GM21390 (cell line): ENCODE data around the gene INSYN2B.

Source experiments
- ATAC-seq: cut with Tn5 transposase; IDR thresholded peaks from one replicate; pipeline ENCODE4 v1.9.1; 2021; ENCODE audit not compliant: unreplicated experiment

The INSYN2B gene

DNA sequence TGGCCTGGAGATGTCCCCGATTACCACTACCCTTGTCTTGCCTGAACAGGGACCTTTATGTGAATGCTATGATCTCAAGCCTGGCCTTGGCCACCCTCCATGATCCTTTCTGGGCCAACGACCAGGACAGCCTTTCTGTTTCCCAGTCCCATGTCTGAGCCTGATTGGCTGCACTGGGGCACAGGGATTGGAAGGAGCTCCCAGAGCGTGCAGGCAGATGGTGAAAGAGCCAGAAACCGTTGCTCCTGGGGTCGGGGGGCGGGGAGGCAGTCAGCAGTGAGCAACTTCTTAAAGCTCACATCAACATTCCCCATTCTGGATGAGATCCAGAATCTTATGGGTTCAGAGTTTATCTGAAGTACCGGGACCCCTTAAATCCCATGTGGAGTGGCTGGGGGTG lies 84.4 kb downstream of the INSYN2B start:
- ATAC-seq, result no peak

DNA sequence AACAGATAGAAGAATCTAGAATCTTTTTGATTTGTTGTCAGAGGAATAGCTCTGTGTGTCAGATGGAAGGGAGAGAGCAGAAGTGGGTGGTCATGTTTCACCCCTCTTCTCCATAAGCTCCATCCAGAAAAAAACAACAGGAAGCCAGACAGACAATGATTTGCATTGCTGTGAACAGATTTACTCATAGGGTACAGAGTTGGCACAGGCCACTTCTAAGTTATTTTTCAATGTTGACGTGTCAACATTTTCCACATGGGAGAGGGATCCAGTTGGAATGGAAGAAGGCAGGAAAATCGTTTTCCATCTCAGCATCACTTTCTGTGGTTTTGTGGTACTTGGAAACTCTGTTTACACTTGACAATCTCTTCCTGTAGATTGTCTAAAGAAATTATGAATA lies 86.7 kb downstream of the INSYN2B start:
- ATAC-seq, result no peak

DNA sequence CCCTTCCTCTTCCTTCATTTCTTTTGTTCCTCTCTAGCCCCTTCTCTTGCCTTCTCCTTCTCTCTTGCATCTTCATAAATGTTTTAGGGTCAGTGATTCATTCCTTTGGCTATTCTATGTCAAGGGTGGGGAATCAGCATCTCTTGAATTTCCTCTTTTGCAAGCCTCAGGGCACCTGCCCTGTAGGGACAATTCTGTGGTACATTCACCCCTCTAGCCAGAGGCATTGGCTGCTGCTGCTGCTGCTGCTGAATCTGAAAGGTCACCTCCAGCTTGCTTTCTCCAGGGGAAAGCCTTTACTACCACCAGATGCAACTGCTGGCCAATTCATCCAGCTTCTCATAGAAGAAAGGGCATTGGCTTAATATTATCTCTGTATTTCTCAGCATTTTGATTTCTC lies 87.3 kb downstream of the INSYN2B start:
- ATAC-seq, result no peak

DNA sequence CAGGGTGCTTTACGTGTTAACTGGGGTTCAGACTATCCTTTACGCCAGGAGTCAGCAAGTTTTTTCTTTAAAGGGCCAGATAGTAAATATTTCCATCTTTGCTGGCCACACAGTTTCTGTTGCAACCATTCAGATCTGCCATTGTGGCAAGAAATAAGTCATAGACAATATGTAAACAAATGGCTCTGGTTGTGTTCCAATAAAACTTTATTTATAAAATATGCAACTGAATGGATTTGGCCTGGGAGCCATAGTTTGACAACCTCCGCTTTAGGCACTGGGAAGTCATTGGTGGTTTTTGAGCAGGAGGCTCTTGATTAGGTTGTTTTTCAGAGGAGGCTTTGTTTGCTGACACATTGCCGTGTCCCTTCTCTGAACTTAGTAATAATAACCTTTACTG lies 90.7 kb downstream of the INSYN2B start:
- no peak for ATAC-seq

DNA sequence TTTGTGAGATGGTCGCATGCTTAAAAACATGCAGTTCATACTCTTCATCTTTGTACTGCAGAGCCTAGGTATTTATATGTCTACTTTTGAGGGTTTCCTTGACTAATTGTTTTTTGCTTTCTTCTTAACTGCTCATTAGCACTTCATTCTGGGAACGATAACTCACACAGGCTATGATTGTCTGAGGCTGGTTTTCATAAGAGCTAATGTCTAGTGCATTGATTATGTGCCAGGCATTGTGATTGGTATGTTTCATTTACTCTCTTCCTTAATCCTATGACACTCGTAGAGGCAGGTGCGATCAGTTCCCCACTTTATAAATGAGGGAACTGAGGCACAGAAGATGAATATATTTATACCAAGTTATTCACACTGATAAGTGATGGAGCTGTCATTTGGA lies 93.6 kb downstream of the INSYN2B start:
- ATAC-seq, result no peak

DNA sequence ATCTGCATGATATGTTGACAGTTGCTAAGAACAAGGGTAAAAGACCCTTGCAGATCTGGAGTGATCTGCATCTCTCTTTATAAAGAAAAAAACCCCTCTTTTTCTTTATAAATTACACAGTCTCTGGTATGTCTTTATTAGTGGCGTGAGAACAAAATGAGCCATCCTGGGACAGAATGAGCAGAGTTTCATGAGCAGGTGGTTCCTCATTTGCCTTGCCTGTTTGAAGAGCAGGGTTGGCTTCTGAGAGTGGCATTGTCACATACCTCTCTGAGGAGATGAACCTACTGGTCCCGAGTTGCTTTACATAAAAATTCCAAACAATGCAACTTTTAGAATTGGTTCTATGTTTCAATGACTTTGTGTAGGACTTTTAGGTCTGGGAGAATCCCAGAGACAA lies 94.3 kb downstream of the INSYN2B start:
- ATAC-seq, result no peak

DNA sequence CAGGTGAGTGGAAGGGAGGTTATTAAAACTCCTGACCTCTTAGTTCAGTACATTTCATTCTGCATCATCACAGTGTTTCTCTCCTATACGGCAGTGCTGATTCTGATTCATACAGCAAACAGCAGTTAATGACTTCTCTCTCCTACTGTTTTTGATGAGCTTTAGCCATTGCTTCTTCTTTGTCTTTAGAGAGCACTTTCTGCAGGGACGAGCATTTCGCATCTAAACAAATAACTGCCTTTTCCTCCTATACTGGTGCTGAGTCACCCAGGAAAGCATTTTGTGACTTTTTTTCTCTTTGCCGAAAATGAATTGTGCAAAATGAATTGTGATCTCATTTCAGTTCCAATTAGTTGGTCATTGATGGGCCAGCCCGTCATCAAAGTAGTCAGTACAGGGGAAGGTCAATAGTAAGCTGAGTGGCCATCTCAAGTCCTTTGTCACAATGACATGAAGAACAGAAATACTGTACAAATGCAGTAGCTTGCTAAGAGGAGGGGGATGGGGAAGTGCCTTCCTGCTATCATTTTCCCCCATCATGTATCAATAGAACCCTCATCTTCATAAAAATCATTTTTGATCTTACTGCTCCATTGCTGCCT lies 98.5 kb downstream of the INSYN2B start:
- no peak for ATAC-seq

DNA sequence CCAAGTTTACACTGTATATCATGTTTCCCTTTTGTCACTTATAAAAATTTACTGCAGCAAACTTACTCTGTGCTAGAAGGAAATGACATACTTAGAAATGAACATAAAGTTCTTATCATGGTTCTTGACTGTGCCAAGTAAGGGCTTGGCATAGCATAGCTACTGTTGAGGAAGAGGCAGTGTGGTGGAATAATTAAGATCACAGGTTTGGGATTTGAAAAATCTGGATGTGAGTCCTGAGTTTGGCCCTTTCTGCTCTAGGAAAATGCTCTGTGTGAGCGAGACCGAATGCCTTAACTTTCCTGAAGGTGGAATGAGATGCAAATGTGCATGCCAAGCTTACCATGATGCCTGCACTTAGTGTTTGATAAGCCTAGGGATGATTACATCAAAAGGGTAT lies 99.5 kb downstream of the INSYN2B start:
- no peak for ATAC-seq

DNA sequence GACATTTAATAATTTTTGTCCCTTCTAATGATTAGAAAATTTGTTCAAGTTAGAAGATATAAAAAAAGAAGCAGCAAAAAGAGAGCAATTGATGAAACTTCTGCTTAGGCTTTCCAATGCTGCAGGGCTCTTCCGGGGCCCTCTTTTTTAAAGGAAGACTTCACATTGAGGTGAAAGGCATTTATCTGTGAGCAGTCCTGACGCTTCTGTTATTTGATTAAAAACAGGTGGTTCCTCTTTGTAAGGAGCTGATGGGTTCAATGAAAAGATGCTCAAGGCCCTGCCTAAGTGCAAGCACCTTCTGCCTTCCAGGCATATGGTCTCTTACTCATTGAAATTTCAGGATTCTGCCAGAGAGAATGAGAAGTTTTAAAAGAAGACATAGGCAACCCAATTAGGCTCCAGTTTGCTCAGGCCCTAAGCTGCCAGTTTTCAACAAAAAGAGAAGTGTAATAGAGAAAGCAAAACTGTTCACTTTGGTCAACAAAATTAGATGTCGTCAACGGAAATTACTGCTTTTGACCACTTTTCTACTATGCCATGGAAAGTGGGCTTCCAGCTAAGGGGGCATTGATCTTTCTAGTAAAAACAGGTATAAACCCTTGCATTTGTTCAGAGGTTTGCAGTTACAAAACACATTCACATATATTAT lies 100.2 kb downstream of the INSYN2B start:
- peak; percentile 70 for ATAC-seq

DNA sequence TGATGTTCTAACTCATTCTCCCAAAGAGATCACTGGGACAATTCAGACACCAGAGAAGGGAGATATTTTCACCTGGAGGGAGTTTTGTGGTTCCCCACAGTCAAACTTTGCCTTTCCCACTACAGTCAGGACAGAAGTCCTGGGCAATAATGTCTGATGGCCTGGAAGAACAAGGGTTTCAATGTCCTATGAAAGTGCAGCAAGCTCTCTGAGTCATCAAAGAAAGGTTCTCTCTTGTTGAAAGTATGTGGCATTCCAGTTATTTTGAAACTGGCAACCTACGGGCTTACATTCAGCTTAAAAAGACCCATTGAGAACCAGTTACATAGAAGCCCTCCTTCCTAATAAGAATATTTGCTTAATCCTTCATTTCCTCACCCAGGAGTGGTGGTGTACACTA lies 103.9 kb downstream of the INSYN2B start:
- ATAC-seq, result no peak

DNA sequence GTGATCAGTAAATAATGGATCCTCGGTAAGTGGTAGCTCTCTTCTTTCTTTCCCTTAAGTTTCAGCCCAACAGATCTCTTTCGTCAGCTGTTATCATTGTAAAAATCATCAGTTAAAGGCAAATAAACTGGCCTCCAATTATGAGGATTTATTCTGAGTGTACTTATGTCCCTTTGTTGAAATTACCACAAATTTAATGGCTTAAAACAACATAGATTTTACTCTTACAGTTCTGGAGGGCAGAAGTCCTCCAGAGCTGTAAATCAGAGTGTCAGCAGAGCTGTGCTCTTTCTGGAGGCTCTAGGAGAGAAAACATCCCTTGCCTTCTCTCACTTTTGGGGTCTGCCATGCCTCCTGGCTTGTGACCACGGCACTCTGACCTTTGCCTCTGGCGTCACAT lies 104.6 kb downstream of the INSYN2B start:
- no peak for ATAC-seq

DNA sequence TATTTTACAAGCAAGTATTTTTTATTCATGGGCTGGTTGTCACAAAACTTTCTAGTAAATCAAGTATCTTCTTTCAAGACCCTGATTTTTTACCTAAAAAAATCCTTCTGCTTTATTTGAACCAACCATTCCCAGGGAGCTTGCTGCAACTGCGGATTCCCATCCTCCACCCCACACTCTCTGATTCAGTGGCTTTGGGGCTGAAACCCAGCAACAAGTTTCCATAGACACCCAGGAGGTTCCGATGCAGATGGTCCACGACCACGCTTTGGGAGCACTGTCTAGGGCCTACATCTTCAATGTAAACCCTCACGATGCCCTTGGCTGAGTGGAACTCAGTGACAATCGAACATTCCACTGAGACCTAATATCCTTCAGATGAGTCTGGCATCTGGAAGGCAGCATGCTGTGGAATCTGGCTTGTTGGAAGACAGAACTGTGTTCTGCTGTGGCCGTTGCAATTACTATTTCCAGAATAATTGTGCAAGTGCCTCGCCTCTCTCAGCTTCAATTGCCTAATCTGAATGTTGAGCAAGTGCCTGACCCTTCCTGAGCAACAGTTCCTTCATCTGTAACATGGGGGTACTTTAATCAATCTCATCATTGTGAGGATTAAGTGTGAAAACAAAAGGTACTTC lies 105.1 kb downstream of the INSYN2B start:
- no peak for ATAC-seq

DNA sequence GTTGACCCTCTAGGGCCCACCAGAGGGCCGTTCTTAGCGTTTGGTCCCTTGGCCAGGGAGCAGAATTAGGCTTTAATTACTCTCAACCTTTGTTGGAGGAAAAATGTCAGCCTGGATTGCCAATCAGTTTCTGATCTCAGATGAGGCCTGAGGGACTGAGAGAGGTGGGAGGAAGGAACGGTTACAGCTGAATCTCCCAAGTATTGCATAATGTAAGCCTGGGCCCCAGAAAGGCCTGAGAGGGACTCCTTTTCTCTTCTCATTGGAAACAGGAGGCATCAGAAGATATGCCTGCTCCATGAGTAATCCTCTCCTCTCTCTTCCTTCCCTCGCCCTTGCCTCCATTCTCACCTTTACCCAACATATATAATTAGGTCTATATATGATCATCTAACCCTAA lies 105.7 kb downstream of the INSYN2B start:
- no peak for ATAC-seq

DNA sequence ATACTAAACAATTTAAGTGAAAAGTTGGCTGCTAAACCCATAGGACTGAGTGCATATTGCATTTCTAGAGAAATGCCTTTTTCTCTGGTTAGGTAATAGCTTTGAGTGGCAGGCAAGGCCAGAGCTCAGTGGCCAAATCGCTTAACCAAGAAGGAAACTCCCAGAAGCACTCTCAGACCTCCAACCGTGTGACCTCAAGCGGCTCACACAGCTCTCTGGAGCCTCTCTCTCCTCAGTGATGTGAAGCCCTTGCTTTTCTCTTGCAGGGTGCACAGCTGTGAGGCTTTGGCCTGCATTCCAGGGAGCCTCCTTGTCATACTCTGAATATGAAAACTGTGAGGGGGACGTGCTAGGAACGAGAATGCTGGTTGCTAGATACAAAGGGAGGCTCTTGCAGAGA lies 106.7 kb downstream of the INSYN2B start:
- no peak for ATAC-seq

DNA sequence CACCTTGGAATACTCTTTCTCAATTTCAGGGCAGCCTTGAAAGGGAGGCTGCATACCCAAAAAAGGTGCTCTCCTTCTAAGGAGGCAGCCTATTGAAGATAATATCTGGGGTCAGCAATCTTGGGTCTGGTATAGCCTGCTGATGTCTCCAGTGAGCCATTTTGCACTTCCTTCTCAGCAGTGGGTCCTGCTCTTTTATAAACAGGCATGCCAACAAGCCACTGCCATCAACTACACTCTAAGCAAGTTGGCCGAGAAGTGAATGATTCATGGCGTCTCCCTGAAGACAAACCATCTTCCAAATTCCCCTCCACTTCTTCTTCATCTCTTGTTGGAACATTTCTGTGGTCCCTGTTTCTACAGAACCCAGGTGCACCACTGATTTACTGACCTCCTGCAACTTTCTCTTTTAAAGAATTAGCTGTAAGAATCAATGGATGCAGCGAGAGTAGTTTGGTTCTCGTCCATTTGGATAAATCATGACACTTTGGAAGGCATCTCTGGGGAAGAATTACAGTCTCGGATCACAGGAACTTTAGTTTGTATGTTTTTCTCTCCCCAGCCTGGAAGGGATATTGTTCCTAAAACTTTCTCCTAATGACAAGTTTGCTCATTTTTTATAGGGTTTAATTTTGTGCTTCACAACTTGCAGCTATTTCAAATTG lies 108.3 kb downstream of the INSYN2B start:
- ATAC-seq, result no peak

DNA sequence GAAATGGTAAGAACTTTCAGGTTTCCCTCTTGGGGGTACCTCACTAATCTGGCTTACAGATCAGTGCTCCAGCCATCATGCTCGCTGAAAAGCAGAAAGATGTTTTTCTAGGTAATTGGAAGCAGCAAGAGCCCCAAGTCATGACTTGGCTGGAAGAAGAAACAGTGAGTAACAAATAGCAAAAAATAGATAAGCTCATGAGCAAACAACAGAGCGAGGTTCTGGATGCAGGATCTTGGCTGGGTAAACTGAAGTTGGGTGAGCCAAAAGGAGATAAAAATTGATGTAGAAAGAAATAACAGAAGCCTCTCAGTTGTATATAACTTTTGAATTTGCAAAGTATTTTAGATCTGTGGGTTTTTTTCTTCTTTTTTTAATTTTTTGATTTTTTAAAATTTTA lies 110.1 kb downstream of the INSYN2B start:
- no peak for ATAC-seq

DNA sequence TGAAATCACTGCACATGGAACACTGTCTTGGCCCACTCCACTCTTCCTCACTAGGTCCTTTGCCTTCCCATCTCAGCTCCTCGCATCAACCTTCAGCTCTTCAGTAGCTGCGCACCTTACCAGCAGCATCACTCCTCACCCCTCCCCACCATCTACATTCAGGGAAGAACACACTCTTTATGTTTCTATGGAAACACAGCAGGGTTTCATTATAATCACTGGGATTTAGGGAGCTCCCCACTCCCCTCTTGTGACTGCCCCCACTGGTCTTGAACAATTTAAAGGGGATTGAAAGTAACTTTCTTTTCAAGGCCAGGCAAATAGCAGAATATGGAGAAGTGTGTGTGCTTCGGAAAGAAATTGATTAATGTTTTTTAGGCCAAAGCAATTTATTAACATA lies 111.2 kb downstream of the INSYN2B start:
- ATAC-seq, result no peak

DNA sequence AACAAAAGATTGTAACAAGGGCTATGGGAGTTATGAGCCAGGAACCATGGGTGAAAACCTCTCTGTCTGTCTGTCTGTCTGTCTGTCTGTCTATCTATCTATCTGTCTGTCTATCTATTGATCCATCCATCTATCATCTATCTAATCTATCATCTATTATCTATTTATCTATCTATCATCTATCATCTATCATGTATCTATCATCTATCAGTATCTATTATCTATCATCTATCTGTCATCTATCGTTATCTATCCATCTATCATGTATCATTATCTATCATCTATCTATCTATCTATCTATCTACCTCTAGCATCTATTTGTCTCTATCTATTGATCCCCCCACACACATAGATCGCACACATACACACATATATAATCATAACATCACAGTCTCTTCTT lies 112.9 kb downstream of the INSYN2B start:
- ATAC-seq, result no peak

DNA sequence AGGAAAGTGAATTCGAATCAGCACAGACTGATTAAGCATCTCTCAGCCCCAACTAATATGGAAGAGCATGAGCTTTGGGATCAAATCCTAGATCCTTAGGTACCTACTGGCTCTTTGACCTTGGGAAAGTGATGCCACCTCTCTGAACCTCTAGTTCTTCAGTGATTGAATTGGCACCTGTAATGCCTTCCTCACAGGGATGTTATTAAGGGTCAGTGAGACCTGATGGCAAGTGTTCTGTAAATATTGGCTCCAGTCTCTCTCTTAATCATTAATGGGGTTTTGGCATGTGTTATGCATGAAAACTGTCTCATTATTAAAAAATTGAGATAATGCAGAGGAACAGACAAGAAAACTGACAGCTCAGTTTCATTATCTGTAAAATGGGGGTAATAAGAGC lies 115.8 kb downstream of the INSYN2B start:
- no peak for ATAC-seq

DNA sequence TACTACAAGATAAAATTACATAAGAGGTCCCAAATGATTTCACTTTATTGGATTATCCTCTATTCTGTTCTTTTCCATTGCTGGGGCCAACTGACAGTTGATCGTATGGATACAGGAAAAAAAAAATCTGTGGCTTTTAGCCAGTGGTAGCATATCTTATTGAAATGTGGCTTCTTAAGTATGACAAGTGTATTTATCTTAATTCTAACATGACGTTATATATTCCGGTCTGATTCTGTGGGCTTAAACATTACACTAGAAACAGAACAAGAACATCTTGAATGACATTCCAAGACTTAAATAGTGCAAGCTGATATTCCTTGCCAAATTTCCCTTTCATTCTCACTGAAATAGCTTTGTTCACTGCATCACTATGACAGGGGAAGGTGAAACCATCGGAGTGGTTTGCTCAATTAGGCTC lies 117.9 kb downstream of the INSYN2B start:
- no peak for ATAC-seq

DNA sequence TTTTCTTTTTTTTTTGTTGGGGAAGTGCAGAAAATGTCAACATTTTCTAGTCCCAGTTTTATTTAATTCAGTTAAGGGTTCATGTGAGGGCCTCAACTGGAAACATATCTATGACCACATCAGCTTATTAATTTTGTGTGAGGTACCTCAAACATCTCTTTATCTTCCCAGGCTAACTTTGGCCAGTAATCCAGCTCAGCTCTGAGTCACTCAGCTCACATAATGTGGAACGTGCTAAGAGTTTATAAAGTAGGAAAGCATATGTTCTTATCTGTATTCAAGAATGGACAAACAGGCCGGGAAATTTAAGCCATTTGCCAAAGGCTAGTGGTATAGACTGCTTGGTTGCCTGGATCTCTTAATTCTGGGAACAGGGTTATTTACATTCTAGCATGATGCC lies 118.4 kb downstream of the INSYN2B start:
- no peak for ATAC-seq

DNA sequence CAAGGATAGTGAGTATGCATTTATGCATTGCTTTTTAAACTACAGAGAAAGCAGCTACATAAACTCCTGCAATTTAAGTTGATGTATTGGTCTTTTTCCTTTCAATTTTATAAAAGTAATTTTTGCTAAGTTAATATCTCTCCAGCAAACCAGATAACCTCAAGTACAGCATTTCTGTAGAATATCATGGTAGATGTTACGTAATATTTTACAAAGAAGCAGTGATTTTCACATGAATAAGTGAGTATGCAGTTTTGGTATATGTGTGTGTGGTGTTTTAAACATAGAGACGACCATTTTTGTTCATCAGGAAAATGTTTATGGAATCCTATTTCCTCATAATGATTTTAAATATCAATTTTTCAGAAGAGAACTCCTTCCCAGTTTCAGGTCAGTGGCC lies 118.9 kb downstream of the INSYN2B start:
- no peak for ATAC-seq
